SK-N-SH (cell line): ENCODE data around the gene IPO11.

Experiments used
- CTCF ChIP-seq: fragments of 200-600 bp; sonication (generic); IDR thresholded peaks from 2 replicates; pipeline ENCODE4 v1.6.1; 2017; ENCODE audit warnings: antibody characterized with exemption, mild to moderate bottlenecking, moderate library complexity
- TCF12 ChIP-seq: IDR thresholded peaks from 2 replicates; pipeline ENCODE4 v1.4.0; 2012

GRCh38 chr5:62585306-62585705 is 172.7 kb downstream of the IPO11 start:
- TF ChIP-seq CTCF (no peak), TCF12 (no peak)
